ENCODE data around the gene CCR9.

Gene CCR9

DNA sequence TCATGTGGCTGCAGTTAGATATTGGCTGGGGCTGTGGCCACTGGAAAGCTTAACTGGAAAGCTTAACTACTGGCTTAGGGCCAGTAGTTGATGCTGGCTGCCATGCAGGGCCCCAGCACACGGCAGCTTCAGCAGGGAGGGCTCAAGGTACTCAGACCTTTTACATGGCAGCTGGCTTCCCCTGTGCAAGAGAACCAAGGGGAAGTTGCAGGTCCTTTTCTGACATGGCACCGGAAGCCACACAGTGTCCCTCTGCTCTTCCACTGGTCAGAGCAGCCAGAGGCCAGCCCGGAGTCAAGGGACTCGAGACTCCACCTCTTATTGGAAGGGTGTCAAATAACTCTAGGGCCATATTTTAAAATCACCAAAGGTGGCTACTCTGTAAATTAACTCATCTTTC, 24.5 kb downstream of the CCR9 start:
- H3K4me1 ChIP-seq (ENCODE audit: insufficient read depth, poor library complexity, severe bottlenecking): no peaks in the 10 kb centered on the region
- TF ChIP-seq, protein P1, sequence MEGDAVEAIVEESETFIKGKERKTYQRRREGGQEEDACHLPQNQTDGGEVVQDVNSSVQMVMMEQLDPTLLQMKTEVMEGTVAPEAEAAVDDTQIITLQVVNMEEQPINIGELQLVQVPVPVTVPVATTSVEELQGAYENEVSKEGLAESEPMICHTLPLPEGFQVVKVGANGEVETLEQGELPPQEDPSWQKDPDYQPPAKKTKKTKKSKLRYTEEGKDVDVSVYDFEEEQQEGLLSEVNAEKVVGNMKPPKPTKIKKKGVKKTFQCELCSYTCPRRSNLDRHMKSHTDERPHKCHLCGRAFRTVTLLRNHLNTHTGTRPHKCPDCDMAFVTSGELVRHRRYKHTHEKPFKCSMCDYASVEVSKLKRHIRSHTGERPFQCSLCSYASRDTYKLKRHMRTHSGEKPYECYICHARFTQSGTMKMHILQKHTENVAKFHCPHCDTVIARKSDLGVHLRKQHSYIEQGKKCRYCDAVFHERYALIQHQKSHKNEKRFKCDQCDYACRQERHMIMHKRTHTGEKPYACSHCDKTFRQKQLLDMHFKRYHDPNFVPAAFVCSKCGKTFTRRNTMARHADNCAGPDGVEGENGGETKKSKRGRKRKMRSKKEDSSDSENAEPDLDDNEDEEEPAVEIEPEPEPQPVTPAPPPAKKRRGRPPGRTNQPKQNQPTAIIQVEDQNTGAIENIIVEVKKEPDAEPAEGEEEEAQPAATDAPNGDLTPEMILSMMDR (IDR thresholded peaks at IDR 0.05; ENCODE audit: poor library complexity, severe bottlenecking): no peak

DNA sequence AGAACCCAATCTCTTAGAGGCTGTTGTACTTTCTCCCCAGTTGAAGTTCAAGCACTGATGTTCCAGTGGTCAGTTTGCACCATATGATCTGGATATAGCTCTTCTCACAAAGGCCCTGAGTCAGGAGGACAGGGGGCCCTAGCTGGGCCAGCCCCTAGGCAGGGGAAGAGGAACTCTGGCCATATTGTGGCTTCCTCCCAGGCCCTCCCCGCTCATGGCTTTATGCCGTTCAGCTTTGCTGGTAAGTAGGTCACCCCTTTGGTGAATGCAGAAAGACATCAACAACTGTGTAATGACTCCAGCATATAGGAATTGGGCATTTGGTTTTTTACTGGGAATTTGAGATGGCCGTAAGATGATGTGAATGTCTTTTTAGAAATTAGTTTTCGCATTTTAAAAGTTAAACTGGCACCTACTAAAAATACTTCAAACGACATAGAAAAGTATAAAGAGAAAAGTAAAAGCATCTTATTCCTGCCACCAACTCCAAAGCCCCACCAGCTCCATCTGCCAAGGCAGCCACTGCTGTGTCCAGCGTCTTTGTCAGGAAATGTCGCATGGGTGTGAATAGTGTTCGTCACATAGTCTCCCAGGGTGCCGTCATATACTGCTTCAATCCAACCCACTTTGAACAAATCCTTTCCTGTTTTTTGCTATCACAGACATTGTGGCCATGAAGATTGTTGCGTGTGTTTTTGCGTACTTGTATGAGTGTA, 25.3 kb downstream of the CCR9 start:
- no peaks in the 10 kb centered on the region for H3K36me3 ChIP-seq (ENCODE audit: low read depth)
- H3K4me3 ChIP-seq (ENCODE audit: severe bottlenecking): no peak overlapping the region
- TF ChIP-seq, protein P1 (IDR thresholded peaks at IDR 0.05; ENCODE audit: poor library complexity, severe bottlenecking): no peak
- no peaks in the 10 kb centered on the region for H3K4me1 ChIP-seq (ENCODE audit: insufficient read depth, poor library complexity, severe bottlenecking)
- no peak overlapping the region for H3K27ac ChIP-seq (ENCODE audit: poor library complexity, severe bottlenecking)
- no peaks in the 10 kb centered on the region for H3K27me3 ChIP-seq (ENCODE audit: insufficient read depth, poor library complexity, severe bottlenecking)
- ATAC-seq (ENCODE audit: low read depth) (no peak), DNase-seq (ENCODE audit: low spot score) (no peak)
- H3K9me3 ChIP-seq (ENCODE audit: severe bottlenecking): no peaks in the 10 kb centered on the region

More for the DNA sequence above, 24.5 kb downstream of the CCR9 start:
- no peak for DNase-seq (ENCODE audit: low spot score)
- Histone ChIP-seq H3K27me3 (ENCODE audit: insufficient read depth, poor library complexity, severe bottlenecking) (no peaks in the 10 kb centered on the region), H3K27ac (ENCODE audit: poor library complexity, severe bottlenecking) (no peak overlapping the region), H3K4me3 (ENCODE audit: severe bottlenecking) (no peak overlapping the region), H3K9me3 (ENCODE audit: severe bottlenecking) (no peaks in the 10 kb centered on the region), H3K36me3 (ENCODE audit: low read depth) (no peaks in the 10 kb centered on the region)
- ATAC-seq (ENCODE audit: low read depth): no peak

DNA sequence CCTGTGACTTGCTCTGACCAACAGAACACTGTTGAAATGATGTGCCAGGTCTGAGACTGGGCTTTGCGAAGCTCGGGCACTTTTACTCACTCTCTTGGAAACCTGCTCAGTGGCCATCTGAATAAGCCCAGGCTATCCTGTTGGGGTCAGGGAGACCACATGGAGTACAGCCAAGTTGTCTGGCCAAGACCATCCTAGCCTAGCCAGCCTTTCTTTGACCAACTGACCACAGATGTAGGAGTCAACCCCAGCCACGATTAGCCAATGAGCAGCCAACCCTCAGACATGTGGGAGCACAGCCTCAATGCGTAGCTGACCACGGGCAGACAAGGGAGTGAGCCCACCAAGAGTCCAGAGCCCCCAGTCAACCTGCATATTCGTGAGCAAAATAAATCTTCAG, 26.1 kb downstream of the CCR9 start:
- H3K27ac ChIP-seq (ENCODE audit: poor library complexity, severe bottlenecking): no peak overlapping the region
- TF ChIP-seq, protein P1 (IDR thresholded peaks at IDR 0.05; ENCODE audit: poor library complexity, severe bottlenecking): no peak
- H3K9me3 ChIP-seq (ENCODE audit: severe bottlenecking): no peaks in the 10 kb centered on the region
- H3K36me3 ChIP-seq (ENCODE audit: low read depth): no peaks in the 10 kb centered on the region
- DNase-seq (ENCODE audit: low spot score) (no peak), ATAC-seq (ENCODE audit: low read depth) (no peak)
- no peaks in the 10 kb centered on the region for H3K27me3 ChIP-seq (ENCODE audit: insufficient read depth, poor library complexity, severe bottlenecking)
- no peak overlapping the region for H3K4me3 ChIP-seq (ENCODE audit: severe bottlenecking)
- no peaks in the 10 kb centered on the region for H3K4me1 ChIP-seq (ENCODE audit: insufficient read depth, poor library complexity, severe bottlenecking)

DNA sequence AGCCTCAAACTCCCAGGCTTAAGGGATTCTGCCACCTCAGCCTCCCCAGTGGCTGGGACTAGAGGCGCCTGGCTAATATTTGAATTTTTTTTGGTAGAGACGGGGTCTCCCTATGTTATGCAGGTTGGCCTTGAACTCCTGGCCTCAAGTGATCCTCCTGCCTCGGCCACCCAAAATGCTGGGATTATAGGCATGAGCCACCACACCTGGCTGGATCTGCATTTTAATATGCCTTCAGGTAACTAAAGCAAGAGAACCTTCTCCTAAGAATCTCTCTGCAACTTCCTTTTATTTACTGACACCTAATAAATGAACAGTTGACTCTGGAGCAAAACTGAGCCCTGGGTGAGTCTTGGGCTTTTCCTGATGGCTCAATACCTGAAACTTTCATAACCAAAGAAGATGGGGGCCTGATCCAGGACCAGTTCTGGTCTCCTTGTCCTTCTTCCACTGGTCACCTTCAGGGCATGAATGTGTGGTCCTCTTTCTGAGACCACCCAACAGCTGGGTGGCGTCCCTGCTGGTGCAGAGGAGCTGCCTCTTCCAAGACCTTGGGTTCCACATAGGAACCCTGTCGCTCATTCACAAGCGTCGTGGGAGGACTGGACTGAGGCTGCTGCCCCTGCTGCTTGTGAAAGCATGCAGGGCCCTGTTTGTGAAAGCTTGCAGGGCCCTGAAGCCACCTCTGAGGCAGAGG, 28.2 kb downstream of the CCR9 start:
- H3K9me3 ChIP-seq (ENCODE audit: severe bottlenecking): no peaks in the 10 kb centered on the region
- H3K4me3 ChIP-seq (ENCODE audit: severe bottlenecking): no peak overlapping the region
- no peaks in the 10 kb centered on the region for H3K4me1 ChIP-seq (ENCODE audit: insufficient read depth, poor library complexity, severe bottlenecking)
- no peaks in the 10 kb centered on the region for H3K36me3 ChIP-seq (ENCODE audit: low read depth)
- DNase-seq (ENCODE audit: low spot score) (no peak), ATAC-seq (ENCODE audit: low read depth) (no peak)
- H3K27ac ChIP-seq (ENCODE audit: poor library complexity, severe bottlenecking): no peak overlapping the region
- H3K27me3 ChIP-seq (ENCODE audit: insufficient read depth, poor library complexity, severe bottlenecking): no peaks in the 10 kb centered on the region
- TF ChIP-seq, protein P1 (IDR thresholded peaks at IDR 0.05; ENCODE audit: poor library complexity, severe bottlenecking): no peak

DNA sequence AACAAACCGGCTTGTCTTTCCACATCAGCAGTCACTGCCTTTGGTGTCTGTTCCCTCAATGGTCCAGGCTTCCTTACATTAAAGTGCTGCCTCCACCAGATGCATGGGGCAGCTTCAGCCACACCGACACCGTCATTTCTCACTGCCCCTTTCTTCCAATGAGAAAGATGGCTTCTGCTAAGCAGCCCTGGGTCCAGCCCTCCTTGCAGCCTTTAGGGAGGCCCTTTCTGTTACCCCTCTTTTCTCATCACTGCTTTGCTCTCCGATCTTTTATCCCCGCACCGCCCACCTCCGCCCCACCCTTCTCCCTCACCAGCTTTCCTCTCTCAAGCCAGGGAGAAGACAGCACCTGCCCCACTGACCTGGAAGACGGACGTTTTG, 28.7 kb downstream of the CCR9 start:
- no peaks in the 10 kb centered on the region for H3K4me1 ChIP-seq (ENCODE audit: insufficient read depth, poor library complexity, severe bottlenecking)
- no peak for DNase-seq (ENCODE audit: low spot score)
- no peaks in the 10 kb centered on the region for H3K9me3 ChIP-seq (ENCODE audit: severe bottlenecking)
- TF ChIP-seq, protein P1 (IDR thresholded peaks at IDR 0.05; ENCODE audit: poor library complexity, severe bottlenecking): no peak
- H3K27ac ChIP-seq (ENCODE audit: poor library complexity, severe bottlenecking): no peak overlapping the region
- no peak for ATAC-seq (ENCODE audit: low read depth)
- H3K4me3 ChIP-seq (ENCODE audit: severe bottlenecking): no peak overlapping the region
- no peaks in the 10 kb centered on the region for H3K27me3 ChIP-seq (ENCODE audit: insufficient read depth, poor library complexity, severe bottlenecking)
- no peaks in the 10 kb centered on the region for H3K36me3 ChIP-seq (ENCODE audit: low read depth)
